ENCODE data around the gene PDE2A.

Gene PDE2A

DNA sequence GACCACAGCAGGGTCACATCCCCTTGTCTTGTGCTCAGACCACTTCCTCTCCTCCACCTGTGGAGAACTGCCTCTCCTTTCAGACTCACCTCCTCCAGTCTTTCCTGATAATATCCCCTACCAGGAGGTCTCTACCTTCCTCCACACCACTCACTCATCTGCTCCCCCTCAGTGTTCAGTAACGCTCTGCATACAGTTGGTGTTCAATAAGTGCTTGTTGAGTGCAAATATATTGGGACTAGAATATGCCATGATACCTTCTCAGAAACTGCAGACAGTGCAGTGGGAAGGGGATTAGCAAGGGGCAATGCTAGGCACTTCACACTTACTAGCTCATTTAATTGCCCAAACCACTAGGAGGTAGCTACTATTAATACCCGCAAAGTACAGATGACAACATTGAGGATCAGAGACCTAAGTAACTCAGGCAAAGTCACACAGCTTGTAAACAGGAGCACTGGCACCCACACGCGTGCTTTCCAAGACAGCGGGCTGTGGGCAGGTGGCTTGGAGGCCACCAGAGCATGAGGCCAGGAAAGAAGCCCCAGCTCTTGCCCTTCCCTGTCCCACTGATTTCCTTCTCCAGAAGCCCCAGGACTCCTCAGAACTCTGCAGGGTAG lies 8.1 kb upstream of the PDE2A start:
- no peak for DNase-seq

DNA sequence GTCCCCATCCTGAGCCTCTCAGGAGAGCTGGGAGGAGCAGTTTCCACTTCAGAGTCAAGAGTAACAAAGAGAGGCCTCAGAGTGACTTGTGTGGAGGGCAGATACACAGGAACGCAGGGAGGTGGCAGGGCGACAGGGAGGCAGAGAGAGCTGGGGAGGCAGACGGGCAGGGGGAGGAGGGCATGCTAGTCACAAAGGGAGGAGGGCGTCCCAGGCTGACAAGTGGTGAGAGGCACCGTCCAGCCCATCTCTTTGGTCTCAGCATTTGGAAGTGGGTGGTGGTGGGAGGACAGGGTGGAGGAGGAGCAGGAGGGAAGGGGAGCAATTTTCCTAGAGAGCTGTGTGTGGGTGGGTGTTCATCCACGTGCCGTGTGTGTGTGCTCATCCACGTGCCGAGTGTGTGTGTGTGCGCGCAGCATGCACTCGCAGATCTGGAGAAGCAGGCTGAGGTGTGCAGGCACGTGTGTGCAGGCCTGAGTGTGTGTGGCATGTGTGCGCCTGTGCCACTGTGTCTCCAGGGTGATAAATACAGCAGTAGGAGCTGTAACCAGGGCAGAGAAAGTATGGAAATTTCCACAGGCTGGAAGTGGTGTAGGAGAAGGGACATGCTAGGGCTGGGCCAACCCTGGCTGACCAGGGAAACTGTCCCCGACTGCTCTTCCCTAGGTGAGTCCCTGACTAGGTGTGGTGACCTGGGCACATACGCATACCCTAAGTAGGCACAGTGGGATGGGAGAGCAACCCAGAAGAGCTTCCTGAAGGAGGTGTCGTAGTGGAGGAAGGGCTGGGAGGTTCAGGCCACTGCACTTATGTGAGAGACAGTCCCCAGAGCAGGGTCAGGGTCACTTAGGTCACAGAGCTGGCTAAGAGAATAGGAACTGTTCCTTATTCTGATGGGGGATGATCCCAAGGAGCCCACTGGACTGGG lies 7.3 kb upstream of the PDE2A start:
- no peak for DNase-seq

DNA sequence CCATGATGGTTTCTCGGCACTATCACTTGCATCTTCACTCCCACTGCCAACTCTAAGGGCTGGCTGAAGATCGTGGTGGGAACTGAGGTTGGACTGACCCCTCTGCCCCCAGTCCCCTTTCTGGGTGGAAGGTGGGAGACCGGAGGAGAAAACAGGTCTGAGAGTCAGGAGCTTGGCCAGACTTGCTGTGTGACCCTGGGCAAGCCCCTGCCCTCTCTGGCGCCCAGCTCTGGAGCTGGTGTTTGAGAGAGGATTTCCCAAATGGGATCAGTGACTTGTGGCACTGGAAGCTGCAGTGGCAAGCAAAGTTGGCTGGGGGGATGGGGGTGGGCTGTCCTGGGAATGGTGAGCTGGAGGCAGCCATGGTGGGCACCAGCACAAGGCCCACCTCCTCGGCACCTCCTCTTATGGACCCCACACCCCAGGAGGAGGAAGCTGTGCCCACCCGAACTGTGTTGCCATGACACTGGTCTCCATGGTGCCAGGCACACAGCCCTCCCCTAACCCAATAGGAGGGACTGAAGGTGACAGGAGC lies 6.5 kb upstream of the PDE2A start:
- DNase-seq, result no peak

DNA sequence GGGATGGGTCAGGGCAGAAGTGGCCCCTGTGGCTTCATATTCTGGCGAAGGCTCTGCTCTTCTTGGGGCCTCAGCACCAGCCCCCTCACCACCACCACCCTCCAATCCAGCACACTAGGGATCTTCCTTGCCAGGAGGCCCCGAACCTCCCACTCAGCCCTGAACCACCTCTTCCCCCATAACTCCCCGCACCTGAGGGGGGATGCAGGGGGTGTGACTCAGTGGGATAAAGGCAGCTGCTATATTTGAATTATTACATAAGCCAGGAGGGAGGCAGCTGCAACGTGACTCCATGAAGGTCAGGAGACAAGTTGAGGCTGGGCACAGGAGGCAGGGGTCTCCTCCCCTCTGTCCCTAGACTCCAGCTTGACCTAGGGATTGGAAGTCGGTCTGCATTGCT lies 5.6 kb upstream of the PDE2A start:
- DNase-seq, result no peak

DNA sequence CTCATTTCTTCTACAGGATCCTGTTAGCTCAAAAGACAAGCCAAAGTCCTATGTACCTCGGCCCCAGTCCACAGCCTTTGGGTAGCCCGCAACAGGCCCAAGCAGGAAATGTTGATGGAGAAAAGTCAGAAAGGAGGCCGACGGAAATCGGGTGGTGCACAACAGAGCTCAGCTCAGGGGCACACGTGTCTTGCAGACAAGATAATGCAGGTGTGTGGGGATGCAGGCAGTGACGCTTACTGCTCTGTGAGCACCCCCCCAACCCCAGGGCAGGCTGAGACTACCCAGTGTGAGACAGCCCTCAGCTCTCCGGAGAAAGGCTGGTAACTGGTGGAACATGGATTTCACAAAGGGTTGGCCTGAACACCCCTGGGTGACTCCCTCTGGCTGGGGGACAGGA lies 4.3 kb upstream of the PDE2A start:
- DNase-seq, result no peak

DNA sequence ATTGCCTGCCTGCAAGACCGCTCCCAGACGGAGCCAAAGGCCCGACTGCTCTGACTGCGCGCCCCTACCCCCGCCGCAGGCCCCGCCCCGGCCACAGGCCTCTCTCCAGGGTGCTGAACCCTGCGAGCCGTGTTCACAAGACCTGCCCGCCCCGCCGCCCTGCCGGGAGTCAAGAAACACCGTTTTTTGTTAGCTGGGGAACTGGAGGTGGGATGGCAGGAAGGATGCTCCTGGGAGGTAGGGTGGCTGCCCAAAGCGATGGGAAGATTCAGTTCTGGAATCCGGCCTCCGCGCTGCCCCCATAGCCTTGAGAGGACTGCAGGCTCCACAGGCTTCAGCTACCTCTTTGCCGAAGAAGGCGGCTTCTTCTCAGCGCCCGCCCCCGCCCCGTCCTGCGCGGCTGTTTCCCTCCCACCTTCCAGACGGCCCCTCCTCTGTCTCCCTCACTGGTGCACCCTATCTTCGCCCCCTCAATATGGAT lies 2.7 kb upstream of the PDE2A start:
- DNase-seq, result no peak

DNA sequence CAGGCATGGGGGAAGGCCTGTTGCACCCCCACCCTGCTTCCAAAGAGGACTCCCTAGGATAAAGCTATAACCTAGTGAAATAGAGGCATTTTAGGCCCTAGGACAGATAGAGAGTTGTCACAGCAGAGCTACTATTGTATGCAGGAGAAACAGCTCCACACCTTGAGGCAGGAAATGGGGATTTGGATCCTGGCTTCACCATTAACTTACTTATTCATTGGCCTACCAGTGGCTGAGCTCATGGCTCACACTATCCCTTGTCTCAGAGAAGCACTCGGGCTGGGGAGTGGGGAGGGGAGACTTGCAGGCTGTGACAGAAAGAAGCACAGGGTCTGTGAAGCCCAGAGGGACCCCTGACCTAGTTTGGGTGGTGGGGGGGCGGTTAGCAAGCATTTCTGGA lies 999 bp upstream of the PDE2A start:
- DNase-seq, result no peak

DNA sequence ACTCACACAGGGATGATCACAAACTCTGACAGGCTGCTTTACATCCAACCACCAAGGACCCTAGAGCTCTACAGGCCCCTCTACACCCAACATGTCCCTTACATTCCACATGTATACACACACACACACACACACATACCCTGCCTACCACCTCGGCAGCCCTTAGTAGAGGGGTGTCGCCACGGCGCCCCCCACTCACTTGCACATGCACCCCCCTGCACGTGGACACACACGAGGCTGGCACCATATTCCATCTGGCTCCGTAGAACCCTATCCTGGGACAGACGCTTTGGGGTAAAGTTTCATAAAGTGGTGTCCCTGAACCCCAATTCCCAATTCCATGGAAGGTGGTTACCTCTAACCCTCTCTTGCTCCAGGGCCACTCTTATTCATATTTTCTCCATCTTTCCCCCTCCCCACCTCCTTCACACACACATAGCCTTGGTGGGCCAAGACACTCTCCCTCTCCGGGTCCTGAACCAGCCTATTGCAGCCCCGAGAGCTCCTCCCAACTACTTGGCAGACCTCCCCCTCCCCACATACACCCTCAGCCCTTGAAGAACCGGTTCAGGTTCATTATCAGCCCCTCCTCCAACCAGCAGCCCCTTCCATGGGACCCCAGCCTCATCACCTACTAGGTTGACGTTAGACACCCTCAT lies 809 bp downstream of the PDE2A start:
- DNase-seq, result no peak

DNA sequence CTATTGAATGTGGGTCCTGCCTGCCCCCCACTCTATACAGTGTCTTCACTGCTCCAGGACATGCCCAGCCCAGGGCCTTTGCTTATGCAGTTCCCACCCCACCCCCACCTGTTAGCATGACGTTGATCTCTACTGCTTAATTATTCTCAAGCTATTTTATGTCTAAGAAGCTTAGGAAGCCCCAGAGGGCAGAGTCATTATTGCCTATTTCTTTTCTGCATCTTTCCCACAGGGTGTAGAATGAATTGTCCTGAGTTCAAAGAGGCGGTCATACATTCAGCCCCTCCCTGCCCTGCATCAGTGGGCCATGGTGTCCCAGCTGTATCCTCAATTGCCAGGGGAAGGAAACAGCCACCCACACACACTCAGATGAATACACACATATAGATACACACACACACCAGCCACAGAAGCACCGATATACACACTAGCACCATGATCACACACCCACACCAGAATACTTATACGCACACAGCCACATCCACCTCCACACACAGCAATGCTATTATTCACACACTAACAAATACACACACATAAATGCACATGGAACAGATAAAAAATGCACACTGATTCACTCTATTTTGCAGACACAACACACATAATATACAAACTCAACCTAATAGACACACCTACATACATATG lies 1.5 kb downstream of the PDE2A start:
- no peak for DNase-seq

DNA sequence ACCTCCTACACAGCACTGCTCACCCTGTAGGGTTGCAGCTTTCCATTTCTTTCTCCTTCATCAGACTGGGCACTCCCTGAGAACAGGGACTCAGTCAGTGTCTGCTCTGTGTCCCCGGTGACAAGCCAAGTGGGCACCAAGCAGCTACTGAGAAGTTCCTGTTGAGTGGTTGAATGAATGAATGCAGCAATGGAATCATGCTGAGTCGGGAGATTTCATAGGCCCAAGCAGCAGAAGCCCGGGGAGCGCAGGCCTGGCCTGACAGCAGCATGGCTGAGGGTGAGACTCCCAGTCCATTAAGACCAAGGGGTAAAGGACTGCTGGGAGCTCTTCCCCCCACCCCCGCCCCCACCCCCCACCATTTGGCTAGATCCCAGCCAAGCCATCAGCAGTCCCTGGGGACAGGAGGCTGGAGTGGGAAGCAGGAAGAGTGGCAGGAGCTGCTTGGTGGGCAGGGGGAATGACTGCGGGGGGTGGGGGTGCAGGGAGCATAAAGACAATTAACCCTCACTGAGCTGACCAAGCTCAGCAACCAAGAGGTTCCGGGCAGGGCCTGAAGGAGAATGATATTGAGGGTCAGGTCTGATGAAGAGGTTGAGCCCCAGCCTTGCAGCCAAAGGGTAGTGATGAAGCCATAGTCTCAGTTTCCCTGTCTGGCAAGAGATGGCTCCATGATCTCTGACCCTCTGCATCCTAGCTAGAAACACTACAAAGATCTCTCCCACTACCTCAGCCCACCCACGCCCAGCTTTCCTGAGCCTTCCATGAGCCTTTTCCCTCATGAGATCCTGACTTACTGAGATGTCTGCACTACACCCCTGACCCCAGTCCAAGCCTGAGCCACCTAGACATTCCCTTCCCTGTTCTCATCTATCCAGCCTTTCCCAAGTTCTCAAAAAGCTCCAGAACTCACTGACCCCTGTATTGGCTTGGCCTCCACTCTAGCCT lies 2.8 kb downstream of the PDE2A start:
- DNase-seq, result no peak

DNA sequence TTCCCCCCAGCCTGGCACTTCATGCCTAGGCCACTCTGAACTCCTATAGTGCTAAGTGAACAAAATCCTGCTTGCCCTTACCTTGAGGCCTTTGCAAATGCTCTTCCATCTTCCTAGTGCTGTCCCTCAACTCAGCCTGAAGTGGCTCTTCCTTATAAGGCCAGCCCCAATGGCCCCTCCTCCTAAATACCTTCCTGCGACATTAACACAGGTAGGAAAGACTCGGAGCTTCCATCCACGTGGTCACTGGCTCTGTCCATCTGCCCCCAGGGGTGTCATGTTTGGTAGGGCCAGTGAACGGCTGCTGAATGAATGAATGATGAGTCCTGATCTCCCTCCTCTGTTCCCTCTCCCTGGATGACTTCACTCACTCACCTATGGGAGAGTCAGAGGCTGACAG lies 4.2 kb downstream of the PDE2A start:
- DNase-seq, result no peak

DNA sequence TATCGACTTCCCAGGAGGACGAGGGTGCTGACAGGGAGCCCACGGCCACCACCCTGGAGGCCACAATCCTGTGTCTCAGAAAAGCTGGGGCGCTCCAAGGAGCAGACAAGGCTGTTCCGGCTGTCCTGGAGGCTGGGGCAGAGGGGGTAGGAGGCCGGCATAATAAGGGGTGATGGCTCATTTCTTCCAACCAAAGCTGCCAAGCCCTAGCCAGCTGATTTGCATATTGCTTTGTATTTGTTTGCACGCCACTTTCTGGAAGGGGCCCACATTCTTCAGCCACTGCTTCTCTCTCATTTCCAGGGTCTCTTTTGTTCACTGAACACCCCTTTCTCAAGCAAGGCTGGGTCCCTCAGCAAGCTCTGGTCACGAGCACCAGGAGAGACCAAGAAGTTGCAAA lies 4.7 kb downstream of the PDE2A start:
- no peak for DNase-seq

DNA sequence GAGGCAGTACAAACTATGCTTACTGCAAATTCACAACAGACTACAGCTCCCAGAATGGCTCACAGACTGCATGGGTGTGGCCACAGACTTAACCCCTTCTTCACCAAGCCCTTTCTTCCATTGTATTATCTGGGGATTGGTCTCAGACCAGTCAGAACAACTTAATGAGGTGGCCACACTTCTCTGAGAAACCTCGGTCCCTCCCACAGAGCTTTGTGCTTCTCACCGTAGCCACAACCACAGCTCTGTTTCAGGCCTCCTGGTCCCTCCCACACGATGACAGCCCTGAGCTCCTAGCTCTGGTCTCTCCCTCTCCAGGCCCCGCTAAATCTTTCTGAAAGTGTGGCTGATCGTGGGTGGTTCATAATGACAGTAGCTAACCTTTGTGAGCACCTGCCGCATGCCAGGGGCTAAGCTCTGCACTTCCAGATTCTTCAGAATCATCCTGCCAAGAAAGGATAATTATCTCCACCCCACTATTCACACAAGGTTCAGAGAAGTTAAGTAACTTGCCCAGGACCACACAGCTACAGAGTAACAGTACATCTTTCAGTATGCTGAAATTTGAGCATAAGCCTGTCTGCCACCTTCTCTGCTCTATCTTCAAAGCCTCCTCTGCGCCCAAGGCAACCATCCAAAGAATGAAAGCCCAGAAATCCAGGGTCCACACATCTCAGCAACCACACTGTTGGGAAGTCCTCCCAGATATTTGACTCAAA lies 5.4 kb downstream of the PDE2A start:
- no peak for DNase-seq

DNA sequence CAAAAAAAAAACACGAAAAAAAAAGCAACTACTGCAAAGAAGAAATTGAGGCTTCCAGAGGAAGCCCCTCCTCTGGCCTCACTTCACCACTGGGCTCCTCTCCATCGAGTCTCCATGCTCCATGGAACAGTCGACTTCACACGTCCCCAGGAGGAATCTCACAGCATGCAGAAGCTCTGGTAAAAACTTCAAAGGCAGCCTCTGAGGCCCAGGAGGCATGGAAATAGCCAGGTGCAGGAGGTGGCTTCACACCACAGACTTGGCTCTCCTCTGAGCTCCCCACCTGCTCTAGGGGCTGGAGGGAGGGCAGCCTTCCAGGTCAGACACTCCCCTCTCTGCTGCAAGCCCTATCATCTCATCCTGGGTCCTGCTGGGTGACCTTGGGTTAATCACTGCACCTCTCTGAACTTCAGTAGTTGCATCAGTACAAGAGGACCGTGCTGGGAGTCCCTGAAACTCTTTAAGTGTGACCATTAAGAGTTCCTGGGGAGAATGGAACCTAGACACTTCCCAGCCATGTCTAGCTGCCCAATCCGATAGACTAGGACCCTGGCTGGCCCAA lies 8.2 kb downstream of the PDE2A start:
- no peak for DNase-seq

DNA sequence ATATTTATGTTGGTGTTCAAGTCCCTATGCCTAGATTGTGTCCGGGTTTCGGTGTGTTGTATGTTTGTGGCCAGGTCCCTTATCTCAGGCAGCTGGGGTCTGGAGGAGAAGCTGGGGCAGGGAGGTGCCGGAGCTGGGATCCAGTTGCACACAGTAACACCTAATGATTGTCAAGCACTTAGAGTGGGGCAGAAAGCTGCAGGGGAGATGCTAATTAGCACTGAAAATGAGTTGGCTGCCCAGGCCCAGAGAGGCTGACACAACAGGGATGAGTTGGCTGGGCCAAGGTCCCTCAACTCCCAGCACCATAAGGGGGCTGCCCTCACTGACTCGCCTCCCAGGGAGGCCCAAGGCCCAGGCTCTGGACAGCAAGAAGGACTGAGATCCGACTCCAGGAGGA lies 12.2 kb downstream of the PDE2A start:
- no peak for DNase-seq

DNA sequence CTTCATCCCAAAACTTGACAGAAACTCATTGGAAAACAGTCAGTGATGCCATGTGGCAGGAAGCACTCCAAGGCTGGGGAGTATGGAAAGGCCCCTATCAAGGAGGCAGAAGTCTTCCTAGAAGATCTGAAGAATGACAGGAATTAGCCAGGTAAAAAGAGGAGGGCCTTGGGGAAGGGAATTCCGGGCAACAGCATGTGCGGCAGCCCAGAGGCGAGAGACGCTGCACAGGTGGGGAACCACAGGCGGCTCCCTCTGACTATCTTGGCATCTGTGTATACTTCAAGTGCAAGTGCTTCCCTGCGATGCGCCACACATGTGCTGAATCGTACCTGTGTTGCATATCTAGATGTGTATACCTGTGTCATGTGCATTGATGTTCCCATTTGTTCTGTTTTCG lies 12.7 kb downstream of the PDE2A start:
- DNase-seq, result no peak

DNA sequence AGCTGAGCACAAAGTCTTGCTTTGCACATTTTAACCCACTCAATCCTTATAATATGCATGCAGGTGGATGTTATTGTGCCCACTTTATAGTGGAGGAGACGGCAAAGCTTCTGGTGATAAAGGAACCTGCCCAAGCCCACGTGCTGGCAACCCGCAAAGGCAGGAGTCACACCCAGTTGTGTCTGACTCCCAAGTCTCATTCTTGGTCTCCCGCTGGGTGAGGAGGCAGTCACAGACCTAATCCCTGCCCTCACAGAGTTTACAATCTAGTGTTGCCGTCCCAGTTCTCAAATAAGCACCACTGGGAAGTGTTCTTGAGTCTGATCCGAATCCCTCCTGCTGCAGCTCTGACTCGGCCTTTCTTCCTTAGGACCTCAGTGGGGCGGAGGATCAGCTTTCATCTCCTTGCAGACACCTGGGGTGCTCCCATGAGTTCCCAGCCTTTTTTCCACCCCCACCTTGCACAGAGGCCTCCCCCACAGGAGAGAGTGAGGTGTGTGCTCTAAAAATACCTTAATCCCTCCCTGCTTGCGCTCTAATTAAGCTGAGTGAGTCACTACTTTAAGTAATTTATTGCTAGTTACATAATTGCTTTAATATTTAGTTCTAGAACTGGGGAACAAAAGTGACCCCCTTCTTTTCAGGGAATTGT lies 15.1 kb downstream of the PDE2A start:
- no peak for DNase-seq

DNA sequence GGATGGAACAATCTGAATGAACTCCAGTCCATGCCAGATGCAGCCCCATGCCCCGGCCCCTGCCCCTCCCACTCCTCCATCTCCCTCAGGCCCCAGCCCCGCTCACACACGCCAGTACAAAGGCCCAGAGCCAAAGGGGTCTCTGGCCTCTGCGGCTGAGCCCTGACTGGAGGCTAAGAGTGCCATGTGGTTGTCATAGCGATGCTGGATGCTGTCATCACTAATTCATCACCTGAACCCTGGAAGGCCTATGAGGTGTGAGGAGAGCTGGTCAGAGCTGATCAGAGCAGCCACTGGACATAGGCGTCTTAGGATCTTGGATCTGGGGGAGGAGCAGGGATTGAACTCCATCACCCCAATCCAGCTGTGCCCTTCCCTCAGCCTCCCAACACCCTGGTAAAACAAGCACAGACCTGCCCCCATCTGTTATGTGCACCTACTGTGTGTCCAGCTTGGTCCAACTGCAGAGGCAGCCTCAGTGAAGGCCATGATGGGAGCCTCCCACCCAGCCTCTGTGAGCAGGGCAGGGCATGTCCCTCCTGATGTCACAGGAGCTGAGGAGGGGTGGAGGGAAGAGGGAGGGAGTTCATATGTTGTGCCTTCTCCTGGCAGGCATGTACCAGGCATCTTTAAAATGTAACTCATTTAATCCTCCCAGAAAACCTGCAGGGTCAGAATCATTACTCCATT lies 16.7 kb downstream of the PDE2A start:
- DNase-seq, result no peak

DNA sequence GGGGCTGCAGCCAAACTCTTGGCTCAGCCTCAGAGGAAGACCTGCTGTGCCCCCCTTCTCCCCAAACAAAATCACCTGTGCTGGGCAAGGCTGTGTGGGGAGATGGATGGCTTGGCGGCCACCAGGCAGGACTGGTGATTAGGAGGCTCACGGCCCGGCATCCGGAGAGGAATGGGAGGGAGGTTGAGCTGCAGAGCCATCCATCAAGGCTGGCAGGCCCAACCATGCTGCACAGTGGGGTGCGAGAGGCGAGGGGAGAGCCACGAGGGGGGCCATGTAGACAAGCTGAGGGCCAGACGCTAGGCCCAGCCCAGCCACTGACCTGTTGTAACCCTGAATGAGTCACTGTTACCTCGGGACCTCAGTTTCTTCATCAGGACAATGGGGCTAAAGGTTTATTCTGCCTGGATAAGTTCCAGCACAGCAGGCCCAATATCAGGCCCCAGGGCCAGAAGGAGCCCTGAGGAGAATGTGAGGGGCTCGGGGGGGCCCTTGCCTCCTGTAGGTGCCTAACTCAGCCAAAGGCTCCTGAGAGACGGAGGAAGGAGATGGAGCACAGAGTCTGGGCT lies 18.2 kb downstream of the PDE2A start:
- DNase-seq, result no peak
